SK-MEL-5 (cell line): ENCODE results near the gene AGPS. TPM values are rescaled to one million over a fixed set of nuclear protein-coding genes. Genes with fewer than 3 reads are reported as not detected.
"Not testable (repeated sequence)": the region's sequence is repeated elsewhere in the genome, so short reads cannot be mapped to it uniquely, and the experiment has no call there.

ENCODE experiments used
- DNase-seq: peaks from one replicate; pipeline ENCODE4 v3.0.0-alpha.2; 2016; ENCODE audit warnings: low read depth, low spot score
- in situ Hi-C: cut with HindIII; loops from 2 replicates; pipeline ENCODE4 v1.10.0; 2016; ENCODE audit warnings: low sequenced_read_pairs, high pct_unique_total_duplicates, low pct_unique_long_range_greater_than_20kb
- total RNA-seq: library from RNA; depleted of rRNA; stranded (reverse); fragments of >200 nt; shearing (Covaris generic); gene quantifications from 2 replicates; pipeline ENCODE4 v1.2.3, GENCODE V29; 2014

Gene AGPS
- total RNA-seq, 1 experiment from 2014 or later, result 66.6 TPM

DNA sequence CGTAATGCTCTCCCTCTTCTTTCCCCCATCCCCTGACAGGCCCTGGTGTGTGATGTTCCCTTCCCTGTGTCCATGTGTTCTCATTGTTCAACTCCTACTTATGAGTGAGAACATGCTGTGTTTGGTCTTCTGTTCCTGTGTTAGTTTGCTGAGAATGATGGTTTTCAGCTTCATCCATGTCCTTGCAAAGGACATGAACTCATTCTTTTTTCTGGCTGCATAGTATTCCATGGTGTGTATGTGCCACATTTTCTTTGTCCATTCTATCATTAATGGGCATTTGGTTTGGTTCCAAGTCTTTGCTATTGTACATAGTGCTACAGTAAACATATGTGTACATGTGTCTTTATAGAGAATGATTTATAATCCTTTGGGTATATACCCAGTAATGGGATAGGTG, 24.6 kb upstream of the AGPS start:
- in situ Hi-C loops, DNase-seq: not testable (repeated sequence)

DNA sequence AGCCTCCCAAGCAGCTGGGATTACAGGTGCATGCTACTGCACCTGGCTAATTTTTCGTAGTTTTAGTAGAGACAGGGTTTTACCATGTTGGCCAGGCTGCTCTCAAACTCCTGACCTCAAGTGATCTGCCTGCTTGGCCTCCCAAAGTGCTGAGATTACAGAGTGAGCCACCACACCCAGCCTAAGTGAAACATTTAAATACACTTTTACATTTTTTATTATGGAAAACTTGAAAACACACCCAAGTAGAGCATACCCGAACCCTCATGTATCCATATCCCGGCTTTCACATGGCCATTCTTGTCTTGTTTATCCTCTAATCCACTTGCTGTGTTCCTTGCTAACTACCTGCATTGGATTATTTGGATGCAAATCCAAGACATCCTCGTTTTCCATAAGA, 13.2 kb upstream of the AGPS start:
- no peak for DNase-seq
- in situ Hi-C loops, result no loop called here

DNA sequence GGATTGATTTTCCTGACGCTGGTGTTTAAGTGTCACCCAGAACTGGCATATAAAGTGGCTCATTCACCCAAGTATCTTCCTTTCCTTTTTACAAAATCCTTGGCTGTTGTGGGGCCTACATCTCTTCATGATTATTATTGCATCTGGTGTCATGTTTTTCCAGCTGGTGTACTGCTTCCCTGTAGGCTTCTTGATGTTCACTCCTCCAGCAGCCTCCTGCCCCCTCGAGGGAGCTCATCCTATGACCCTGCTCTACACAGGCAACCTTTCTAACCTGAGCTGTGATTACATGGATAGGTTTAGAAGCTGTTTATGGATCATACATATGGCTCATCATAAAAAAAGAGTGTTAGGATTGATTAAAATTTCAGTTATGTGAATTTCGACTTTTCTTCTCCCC, 12.4 kb upstream of the AGPS start:
- in situ Hi-C loops, result no loop called here
- no peak for DNase-seq

DNA sequence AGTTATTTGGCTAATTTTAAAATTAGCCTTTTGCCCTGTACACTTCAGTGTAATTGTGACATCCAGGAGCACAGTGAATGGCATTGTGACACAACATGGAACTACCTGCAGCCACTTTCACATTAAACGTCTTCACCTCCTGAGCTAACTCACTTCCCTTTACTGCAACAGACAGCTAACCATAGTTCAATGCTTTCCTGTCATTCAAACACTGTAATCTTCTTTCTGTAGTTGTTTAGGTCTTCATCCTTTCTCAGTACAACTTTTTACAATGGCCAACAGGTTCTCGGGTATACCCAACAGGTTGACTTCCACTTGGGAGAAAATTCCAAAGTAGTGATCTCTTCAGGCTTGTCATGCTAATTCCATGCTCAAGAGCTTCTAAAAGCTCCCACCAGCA, 8.6 kb upstream of the AGPS start:
- in situ Hi-C loops, result no loop called here
- DNase-seq, result no peak

DNA sequence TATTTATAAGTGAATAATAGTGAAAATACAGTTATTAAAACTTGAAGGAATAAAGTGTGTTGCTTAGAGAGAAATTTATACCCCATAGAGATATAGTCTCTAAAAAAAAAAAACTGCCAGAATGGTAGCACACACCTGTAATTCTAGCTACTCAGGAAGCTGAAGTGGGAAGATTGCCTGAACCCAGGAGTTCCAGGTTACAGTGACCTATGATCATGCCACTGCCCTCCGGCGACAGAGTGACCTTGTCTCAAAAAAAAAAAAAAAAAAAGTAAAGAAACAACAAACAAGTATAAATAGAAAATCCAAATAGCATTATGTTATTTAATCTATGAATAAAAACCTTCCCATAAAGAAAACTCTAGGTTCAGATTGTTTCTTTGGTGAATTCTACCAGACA, 7.4 kb upstream of the AGPS start:
- no peak for DNase-seq
- in situ Hi-C loops, result no loop called here

DNA sequence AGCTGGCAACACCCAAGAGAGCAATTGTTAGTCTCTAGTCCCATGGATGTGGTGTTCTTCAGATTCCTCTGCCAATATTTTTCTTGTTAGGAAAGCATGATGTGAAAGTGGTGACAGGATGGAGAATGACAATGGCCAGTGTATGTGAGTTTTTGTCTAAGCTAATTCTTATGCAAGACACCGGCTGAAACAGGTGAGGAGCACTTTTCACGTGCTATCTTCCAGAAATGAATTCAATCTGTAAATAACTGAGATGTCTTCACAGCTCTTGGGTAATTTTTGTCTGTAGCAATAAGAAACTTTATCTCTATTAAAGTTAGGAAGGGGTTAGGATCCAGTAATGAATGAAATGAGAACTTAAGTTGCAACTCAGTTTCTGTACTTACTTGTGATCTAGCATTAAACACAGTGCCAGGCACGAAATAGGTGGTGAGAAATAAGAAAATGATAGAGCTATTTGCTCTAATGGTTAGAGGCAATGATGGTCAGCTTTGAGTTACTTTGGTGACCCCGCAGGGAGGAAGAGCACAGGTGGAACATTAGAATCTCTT, 676 bp upstream of the AGPS start:
- in situ Hi-C loops, result no loop called here
- no peak for DNase-seq

DNA sequence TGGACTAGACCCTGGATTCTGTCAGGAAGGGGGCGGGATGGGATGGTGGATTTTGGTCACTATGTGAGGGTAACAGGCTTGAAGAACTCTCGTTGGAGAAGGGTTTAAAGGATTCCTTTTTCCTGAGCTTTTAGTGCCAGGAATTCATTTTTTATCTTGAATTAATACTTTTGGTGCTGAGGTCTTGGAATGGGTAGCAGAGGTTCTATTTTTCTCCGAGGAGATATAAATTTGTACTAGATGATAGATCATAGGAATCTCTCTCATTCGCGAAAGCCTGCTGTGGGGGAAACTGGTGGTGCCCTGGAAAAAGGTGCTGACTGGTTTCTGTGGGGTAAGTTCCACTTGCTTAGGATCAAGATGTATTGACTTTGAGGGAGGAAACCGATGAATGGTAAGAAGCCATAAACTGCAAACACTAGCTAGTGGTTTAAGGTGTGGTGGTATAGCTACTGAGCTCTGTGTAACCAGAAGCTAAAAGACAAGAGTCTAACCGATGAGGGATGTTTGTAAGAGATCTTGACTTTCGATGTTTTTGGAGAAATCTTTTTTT, 706 bp downstream of the AGPS start:
- DNase-seq, result no peak
- in situ Hi-C loops, result no loop called here

DNA sequence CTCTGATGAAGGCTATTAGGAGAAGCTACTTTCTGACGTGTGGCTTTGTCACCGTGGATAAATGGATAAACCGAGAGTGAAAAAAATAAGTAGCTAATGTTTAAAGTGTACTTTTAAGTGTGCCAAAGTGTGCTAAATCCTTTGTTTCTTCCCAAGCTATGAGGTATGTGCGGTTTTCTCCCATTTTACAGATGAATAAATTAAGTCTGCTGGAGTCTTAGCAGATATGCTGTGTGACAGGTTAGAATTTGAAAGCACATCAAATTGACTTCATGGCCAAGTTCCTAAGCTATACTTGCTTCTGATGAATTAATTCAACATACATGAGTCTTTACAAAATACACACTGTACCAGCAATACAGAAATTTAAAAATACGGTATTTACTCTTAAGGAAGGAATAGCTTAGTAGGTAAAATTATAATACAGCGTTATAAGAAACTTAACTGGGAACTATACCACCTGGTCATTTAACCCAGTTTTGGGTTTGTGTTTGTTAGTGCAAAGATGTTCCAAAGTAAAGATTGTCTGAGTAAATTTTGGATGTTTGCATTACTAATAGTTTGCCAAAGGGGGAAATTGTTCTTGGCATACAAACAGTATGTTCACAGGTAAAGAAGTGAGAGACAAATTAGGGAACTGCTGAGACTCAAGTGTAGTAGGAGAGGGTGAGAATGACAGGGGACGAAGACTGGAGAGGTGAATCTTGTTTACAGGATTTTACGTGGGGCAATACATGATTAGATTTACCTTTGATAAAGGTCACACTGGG, 1.4 kb downstream of the AGPS start:
- in situ Hi-C loops, result no loop called here
- DNase-seq, result no peak

DNA sequence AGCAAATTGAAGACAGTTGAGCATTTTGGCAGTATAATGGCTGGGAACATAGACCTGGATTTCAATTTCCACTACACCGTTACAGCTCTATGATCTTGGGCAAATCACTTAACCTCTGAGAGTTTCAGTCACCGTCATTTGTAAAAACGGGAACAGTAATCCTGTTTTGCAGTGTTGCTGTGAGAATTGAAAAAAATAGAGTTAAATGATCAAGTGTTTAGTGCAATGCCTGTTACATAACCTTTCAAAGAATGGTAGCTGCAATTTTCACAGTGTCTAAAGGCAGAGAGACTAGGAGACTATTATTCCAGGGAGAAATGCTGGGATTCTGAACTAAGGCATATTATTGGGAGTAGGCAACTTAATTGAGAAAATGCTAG, 2.0 kb downstream of the AGPS start:
- in situ Hi-C loops, result no loop called here
- no peak for DNase-seq

DNA sequence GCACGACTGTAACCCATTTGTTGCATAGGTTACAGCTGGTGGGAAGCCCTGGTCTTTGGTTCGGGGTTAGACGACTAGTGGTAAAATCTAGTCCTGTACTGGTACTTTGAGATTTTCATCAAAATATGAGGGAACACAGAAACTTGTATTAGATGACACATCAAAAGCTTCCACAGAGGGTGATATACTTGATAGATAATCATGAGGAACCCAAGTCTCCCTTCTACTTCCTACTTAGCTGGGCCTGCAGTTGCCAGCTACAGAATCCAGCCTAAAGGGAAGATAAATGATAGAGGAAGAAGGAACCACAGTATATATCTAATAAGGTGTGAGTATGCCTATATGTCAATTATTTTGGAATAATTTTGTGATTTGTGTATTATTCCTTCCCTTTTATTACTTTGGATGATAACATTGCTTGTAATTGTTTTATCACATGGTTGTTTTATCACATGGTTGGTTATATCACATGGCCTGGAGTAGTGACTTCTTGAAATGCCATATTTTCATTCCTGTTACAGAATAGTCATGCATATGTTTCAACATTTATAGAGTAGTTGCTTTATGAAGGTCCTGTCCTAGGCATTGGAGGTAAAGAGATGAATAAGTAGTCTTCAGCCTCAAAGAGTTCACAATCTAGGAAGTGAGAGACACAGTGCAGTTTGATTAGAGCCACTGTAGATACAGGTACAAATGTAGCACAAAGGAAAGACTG, 2.9 kb downstream of the AGPS start:
- in situ Hi-C loops, result no loop called here
- no peak for DNase-seq

DNA sequence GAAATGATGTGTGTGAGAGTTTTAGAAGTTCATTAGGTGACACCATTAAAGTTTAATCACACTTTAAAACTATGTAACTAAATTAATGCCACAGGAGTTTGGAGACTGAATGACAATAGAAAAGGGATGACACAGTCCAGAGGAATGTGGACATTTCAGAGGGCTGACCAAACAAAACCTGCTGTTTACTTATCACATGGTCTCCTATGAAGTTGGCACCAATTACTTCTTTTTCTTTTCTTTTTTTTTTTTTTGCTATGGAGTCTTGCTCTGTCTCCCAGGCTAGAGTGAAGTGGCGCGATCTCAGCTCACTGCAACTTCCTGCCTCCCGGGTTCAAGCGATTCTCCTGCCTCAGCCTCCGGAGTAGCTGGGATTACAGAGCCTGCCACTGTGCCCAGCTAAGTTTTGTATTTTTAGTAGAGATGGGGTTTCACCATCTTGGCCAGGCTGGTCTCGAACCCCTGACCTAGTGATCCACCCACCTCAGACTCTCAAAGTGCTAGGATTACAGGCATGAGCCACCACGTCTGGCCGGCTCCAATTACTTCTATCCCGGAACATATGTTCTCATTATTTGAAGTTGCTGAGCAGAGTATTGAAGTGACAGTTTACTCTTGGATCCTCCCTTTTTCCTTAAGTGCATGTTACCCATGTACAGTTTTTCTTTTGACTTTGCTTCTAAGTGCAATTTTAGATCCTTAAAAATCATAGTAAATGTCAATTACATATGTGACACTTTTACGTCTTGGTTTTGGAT, 4.3 kb downstream of the AGPS start:
- in situ Hi-C loops, result no loop called here
- DNase-seq, result no peak

DNA sequence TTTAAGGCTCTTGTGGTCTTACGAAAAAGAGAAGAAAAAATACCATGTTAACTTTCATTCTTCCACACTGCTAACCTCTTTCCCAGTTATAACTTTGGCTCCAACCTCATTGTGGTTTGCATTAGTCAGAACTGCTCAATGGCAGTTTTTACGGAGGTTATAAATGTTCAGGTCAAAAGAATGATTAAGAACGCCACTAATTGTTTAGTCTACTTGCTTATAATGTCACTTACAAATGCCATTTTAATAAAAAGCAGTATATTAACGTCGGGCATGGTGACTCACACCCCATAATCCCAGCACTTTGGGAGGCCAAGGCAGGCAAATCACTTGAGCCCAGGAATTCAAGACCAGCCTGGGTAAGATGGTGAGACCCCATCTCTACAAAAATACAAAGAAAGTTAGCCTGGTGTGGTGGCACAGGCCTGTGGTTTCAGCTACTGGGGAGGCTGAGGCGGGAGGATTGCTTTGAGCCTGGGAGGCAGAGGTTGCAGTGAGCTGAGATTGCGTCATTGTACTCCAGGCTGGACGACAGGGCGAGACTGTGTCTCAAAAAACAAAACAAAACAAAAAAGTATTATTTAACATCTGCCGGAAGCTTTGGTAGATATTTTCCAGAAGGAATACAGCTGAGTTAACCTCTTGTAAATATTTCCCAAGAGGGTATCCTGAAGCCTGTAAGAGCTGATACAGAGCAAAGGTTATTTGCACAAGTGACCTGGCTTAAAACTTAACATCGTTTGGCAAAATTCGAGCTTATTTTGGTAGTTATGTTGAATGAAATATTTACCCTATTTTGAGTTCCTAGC, 5.1 kb downstream of the AGPS start:
- in situ Hi-C loops, result no loop called here
- no peak for DNase-seq

DNA sequence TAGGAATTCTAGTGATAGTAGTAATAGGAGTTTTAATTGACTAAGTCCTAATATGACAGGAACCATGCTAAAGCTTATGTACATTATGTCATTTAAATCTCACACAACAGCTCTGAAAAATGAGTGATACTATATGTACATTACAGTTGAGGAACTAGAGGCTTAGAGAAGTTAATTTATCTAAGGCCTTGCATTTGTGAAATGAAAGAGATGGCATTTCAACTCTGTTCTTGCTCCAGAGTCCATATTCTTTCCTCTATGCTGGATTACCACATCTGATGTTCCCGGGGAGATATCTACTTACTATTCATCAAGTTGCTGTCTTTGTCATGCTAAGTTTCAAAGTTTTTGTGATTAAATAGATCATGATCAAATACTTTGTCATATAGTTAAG, 5.7 kb downstream of the AGPS start:
- in situ Hi-C loops, result no loop called here
- no peak for DNase-seq

DNA sequence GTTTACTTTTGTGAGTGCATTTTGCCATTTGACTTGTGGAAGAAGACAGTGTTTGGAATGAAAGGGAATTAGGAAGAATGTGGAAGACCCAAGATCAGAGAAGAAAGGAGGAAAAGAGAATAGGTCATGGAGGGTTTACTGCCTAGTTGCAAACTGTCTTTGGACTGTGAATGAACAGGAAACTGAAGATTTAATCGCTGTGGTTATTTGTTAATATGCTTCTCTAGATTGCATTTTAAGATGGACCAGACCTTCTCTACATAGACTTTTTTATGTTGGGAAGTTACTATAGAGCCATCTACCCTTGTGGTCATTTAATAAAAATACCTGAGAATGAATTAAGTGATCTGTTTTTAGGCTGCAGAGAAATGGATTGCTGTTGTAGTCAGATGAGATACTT, 6.2 kb downstream of the AGPS start:
- in situ Hi-C loops, result no loop called here
- no peak for DNase-seq

DNA sequence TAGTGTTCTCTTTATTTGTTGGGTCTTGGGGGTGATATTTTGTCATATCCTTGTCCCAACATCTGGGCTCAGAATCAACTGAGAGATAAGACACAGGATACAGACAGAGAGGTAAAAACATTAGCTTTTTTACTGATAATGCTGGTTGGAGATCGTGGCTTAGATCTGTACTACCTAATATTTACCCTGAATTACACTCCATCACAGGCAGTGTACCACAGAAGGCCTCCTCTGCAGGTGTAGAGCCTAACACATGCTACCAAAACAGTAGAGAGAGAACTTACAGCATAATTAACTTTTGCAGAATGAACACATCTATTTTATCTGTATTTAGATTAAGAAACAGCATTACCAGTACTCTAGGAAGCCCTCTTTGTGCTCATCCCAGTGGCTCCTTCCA, 6.8 kb downstream of the AGPS start:
- in situ Hi-C loops, result no loop called here
- DNase-seq, result no peak

DNA sequence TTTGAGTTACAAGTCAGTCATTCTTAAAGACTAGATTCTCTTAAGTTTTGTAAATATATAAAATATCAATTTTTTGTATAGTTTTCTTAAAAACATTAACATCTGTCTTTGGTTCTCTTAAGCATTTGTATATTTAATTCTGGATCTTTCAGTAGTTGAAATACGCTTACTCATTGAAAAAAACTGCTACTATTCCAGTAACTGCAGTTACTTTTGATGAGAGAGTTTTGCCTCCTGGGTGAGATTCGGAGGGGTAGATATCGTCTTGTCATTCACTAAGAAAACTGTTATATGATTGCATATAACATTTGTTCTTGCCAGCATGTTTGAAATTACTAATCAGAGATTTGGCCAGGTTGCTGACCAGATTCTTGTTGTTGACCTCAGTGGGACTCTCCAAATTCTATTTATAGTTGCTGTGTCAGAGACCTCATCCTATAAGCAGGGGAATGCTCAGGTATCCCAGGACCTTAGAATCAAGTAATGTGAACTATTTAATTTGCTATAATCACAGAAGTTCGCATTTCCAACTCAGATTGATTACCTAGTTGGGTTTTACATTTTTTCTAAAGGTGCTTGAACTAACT, 7.9 kb downstream of the AGPS start:
- DNase-seq, result no peak

DNA sequence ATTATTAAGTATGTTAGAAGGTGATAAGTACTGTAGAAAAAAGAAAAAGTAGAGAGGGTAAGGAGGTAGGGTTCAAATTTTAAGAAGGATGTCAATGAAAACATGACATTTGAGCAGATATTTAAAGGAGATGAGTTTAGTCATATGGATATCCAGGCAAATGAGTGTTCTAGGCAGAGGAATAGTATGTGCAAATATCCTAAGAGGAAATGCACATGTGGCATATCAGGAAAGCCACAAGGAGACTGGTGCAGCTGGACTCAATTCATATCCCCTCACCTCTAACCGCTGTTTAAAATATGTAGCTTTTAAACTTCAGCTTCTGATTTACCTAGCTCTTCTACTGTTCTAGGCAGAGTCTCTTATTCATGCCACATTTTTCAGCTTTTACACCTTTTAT, 9.5 kb downstream of the AGPS start:
- DNase-seq, result no peak
- in situ Hi-C loops, result no loop called here

More for the DNA sequence above, 7.9 kb downstream of the AGPS start:
- in situ Hi-C loops, result no loop called here
